SK-N-SH (cell line): Measurements from ENCODE around the gene IRS4. TPM values are rescaled to one million over a fixed set of nuclear protein-coding genes. Genes with fewer than 3 reads are reported as not detected.

ENCODE experiments used
- CTCF ChIA-PET: fragments of 300-600, 350-600 bp; formaldehyde crosslinking; extraction: SDS; loops from one replicate; lab custom pipeline; 2021; lab: Yijun Ruan, JAX
- POLR2A ChIA-PET: fragments of 350-600 bp; sonication (Branson Sonifier 250); formaldehyde crosslinking; extraction: SDS; loops from one replicate; lab custom pipeline; 2020; ENCODE audit warnings: antibody characterized with exemption, inconsistent platforms; lab: Yijun Ruan, JAX
- DNase-seq: peaks from one replicate; pipeline ENCODE4 v3.0.0; 2012
- H2AFZ ChIP-seq: fragments of 200-600 bp; sonication (generic); 2 replicates; pipeline ENCODE4 v1.8.1; 2016; ENCODE audit warnings: antibody characterized with exemption, mild to moderate bottlenecking, low read depth
- H3F3A ChIP-seq: fragments of 200-600 bp; sonication (generic); replicated peaks from 2 replicates; pipeline ENCODE3; 2016; ENCODE audit warnings: antibody characterized with exemption, mild to moderate bottlenecking; ENCODE audit not compliant: insufficient read depth
- H3K27ac ChIP-seq, 2 experiments: fragments of 200-500 bp in 1 of 2; fragments of 200-600 bp in 1 of 2; sonication (Bioruptor generic) in 1 of 2; sonication (generic), shearing (Covaris generic) in 1 of 2; 2 replicates each; pipeline versions ENCODE4 v1.5.1 to v1.6.1; 2014 to 2016; ENCODE audit warnings: low read depth in 2 of 2, inconsistent platforms in 1 of 2, low read length in 1 of 2, mild to moderate bottlenecking in 1 of 2, mixed read lengths in 1 of 2
- H3K27me3 ChIP-seq: fragments of 200-600 bp; sonication (generic), shearing (Covaris generic); 2 replicates; pipeline ENCODE4 v1.6.1; 2016; ENCODE audit warnings: mixed run types; ENCODE audit not compliant: insufficient read depth
- H3K36me3 ChIP-seq, 2 experiments: fragments of 200-500 bp in 1 of 2; fragments of 200-600 bp in 1 of 2; sonication (Bioruptor generic) in 1 of 2; sonication (generic) in 1 of 2; replicated peaks in 1 of 2; 2 replicates each; pipeline versions ENCODE3 to v1.5.1; 2014 to 2016; ENCODE audit warnings: low read length in 1 of 2, mild to moderate bottlenecking in 1 of 2; ENCODE audit not compliant: insufficient read depth in 2 of 2, control insufficient read depth in 1 of 2
- H3K4me1 ChIP-seq, 2 experiments: fragments of 200-500 bp in 1 of 2; fragments of 200-600 bp in 1 of 2; sonication (Bioruptor generic) in 1 of 2; sonication (generic), shearing (Covaris generic) in 1 of 2; 2 replicates each; pipeline versions ENCODE4 v1.5.1 to v1.6.1; 2014 to 2016; ENCODE audit warnings: low read depth in 1 of 2, low read length in 1 of 2, mixed run types in 1 of 2; ENCODE audit not compliant: insufficient read depth in 2 of 2, control insufficient read depth in 1 of 2
- H3K4me2 ChIP-seq: fragments of 200-600 bp; sonication (generic), shearing (Covaris generic); 2 replicates; pipeline ENCODE4 v1.6.1; 2017; ENCODE audit warnings: mixed run types
- H3K4me3 ChIP-seq, 2 experiments: fragments of 200-500 bp in 1 of 2; fragments of 200-600 bp in 1 of 2; sonication (Bioruptor generic) in 1 of 2; sonication (generic), shearing (Covaris generic) in 1 of 2; 2 replicates each; pipeline versions ENCODE4 v1.5.1 to v1.8.1; 2014 to 2016; ENCODE audit warnings: low read depth in 2 of 2, inconsistent platforms in 1 of 2, low read length in 1 of 2, mild to moderate bottlenecking in 1 of 2, mixed read lengths in 1 of 2, moderate library complexity in 1 of 2
- H3K79me2 ChIP-seq: fragments of 200-600 bp; sonication (generic); 2 replicates; pipeline ENCODE4 v1.8.1; 2017; ENCODE audit warnings: mild to moderate bottlenecking; ENCODE audit not compliant: insufficient read depth
- H3K9ac ChIP-seq: fragments of 200-600 bp; sonication (generic); 2 replicates; pipeline ENCODE4 v1.6.1; 2017; ENCODE audit warnings: mixed run types
- H3K9me2 ChIP-seq: fragments of 200-600 bp; sonication (generic); 2 replicates; pipeline ENCODE4 v1.6.1; 2017; ENCODE audit warnings: mixed run types
- H3K9me3 ChIP-seq: fragments of 200-600 bp; sonication (generic); 2 replicates; pipeline ENCODE4 v1.6.1; 2017; ENCODE audit warnings: mixed run types, mild to moderate bottlenecking, moderate library complexity
- H4K20me1 ChIP-seq: fragments of 200-600 bp; sonication (generic); 2 replicates; pipeline ENCODE4 v1.6.1; 2017; ENCODE audit warnings: mild to moderate bottlenecking, mixed run types; ENCODE audit not compliant: insufficient read depth
- CHD2 ChIP-seq: fragments of 150-350 bp; IDR thresholded peaks from 2 replicates; pipeline ENCODE4 v1.6.1; 2018; ENCODE audit warnings: low read length; ENCODE audit not compliant: partially characterized antibody
- FOXJ3 ChIP-seq: sonication (generic); formaldehyde crosslinking; IDR thresholded peaks from 2 replicates; pipeline ENCODE4 v1.5.1; 2020; ENCODE audit warnings: mild to moderate bottlenecking, missing genetic modification reagents
- FOXM1 ChIP-seq: IDR thresholded peaks from 2 replicates; pipeline ENCODE4 v1.4.0; 2012; ENCODE audit warnings: low read depth, mild to moderate bottlenecking
- GABPA ChIP-seq: IDR thresholded peaks from 2 replicates; pipeline ENCODE4 v1.4.0; 2012; ENCODE audit warnings: low read depth, mild to moderate bottlenecking
- IRF3 ChIP-seq: fragments of 150-350 bp; IDR thresholded peaks from 2 replicates; pipeline ENCODE4 v1.6.1; 2016; ENCODE audit warnings: mild to moderate bottlenecking, low read depth, low read length
- MAX ChIP-seq: IDR thresholded peaks from 2 replicates; pipeline ENCODE4 v1.4.0; 2012; ENCODE audit warnings: low read depth
- MEF2A ChIP-seq: IDR thresholded peaks from 2 replicates; pipeline ENCODE4 v1.4.0; 2012; ENCODE audit warnings: low read depth, borderline replicate concordance
- NFIC ChIP-seq: IDR thresholded peaks from 2 replicates; pipeline ENCODE4 v1.4.0; 2012; ENCODE audit warnings: borderline replicate concordance
- NRF1 ChIP-seq: IDR thresholded peaks from 2 replicates; pipeline ENCODE4 v1.6.1; 2012; ENCODE audit warnings: low read depth, mild to moderate bottlenecking, low read length
- RAD21 ChIP-seq: IDR thresholded peaks from 2 replicates; pipeline ENCODE4 v1.6.1; 2012; ENCODE audit warnings: mild to moderate bottlenecking, low read length
- REST ChIP-seq: IDR thresholded peaks from 2 replicates; pipeline ENCODE4 v1.6.1; 2012; ENCODE audit warnings: mild to moderate bottlenecking, low read depth, low read length, moderate library complexity
- SIN3A ChIP-seq: IDR thresholded peaks from 2 replicates; pipeline ENCODE4 v1.6.1; 2012; ENCODE audit warnings: low read depth, mild to moderate bottlenecking, low read length, moderate library complexity, borderline replicate concordance
- USF2 ChIP-seq: fragments of 150-350 bp; IDR thresholded peaks from 2 replicates; pipeline ENCODE4 v1.6.1; 2017; ENCODE audit warnings: antibody characterized with exemption, low read length, low read depth, borderline replicate concordance
- WGBS: methylation state at CpG from one replicate; pipeline ENCODE4 v1.1.6; 2017; ENCODE audit warnings: low lambda C conversion rate; 5-methylcytosine and 5-hydroxymethylcytosine counted together
- polyA plus RNA-seq, 3 experiments: library from polyadenylated mRNA; depleted of rRNA; stranded (reverse); fragments of >200 nt; gene quantifications; 2 replicates each; pipeline ENCODE4 v1.2.3, GENCODE V29; 2012

IRS4 gene
- polyA plus RNA-seq, 1 of the 3 experiments (the other 2 are of a cell fraction): not detected

- DNase-seq: peak; percentile 41
- Histone ChIP-seq H3K27me3 (peaks cover 67% of the 10 kb centered on the region), H4K20me1 (peaks cover 4% of the 10 kb centered on the region; the same call in 1 of the 2 replicates), H3K4me1 (no peaks in the 10 kb centered on the region; a peak in 1 of 4 replicates), H3K4me3 (peak overlapping the region in 1 of 2 experiments; percentile 12; a peak in 1 of 4 replicates), H3F3A (no peaks in the 10 kb centered on the region), H3K9me2 (no peaks in the 10 kb centered on the region), H3K9ac (no peak overlapping the region), H2AFZ (no peak overlapping the region), H3K4me2 (0 out of 2 replicates have a peak overlapping the region, but pooled peaks have one; percentile 33), H3K9me3 (no peaks in the 10 kb centered on the region), H3K36me3 (no peaks in the 10 kb centered on the region), H3K79me2 (no peaks in the 10 kb centered on the region), H3K27ac (no peak overlapping the region)
- CTCF ChIA-PET: interaction anchor here (1.9 kb wide), 1 partner anchor 10 kb away, joined by 5 read pairs; no protein-coding TSS in a partner anchor
- POLR2A ChIA-PET: no interaction called here
- TF ChIP-seq RAD21 (no peak), FOXJ3 (CRISPR knock-in tag) (no peak), FOXM1 (no peak), CHD2 (no peak), IRF3 (no peak), MEF2A (no peak), NFIC (no peak), NRF1 (no peak), GABPA (no peak), USF2 (no peak), MAX (no peak), SIN3A (no peak), REST (no peak)
- WGBS: 22% methylated on average over 37 of the region's 82 CpGs
Measured at GRCh38 chrX:108735679-108736508, 469 bp downstream of the IRS4 start.
